ENCODE data around the gene DYRK1B.

DYRK1B gene

GRCh38 chr19:39824143-39825092 lies 9.5 kb downstream of the DYRK1B start:
- no peak for TF ChIP-seq GATA3 (IDR thresholded peaks at IDR 0.05; ENCODE audit: low read depth, low read length)
- no peak for TF ChIP-seq GATA2 (IDR thresholded peaks at IDR 0.05; ENCODE audit: low read depth, low read length)

- TF ChIP-seq GATA3 (IDR thresholded peaks at IDR 0.05; ENCODE audit: low read depth, low read length), result no peak
- no peak for TF ChIP-seq GATA2 (IDR thresholded peaks at IDR 0.05; ENCODE audit: low read depth, low read length)
Observed at GRCh38 chr19:39823686-39824085, 10.3 kb downstream of the DYRK1B start.

GRCh38 chr19:39820696-39821095 lies 13.3 kb downstream of the DYRK1B start:
- TF ChIP-seq GATA2 (IDR thresholded peaks at IDR 0.05; ENCODE audit: low read depth, low read length) (no peak), GATA3 (IDR thresholded peaks at IDR 0.05; ENCODE audit: low read depth, low read length) (no peak)

GRCh38 chr19:39819786-39820185 lies 14.2 kb downstream of the DYRK1B start:
- no peak for TF ChIP-seq GATA2 (IDR thresholded peaks at IDR 0.05; ENCODE audit: low read depth, low read length)
- no peak for TF ChIP-seq GATA3 (IDR thresholded peaks at IDR 0.05; ENCODE audit: low read depth, low read length)

- no peak for TF ChIP-seq GATA3 (IDR thresholded peaks at IDR 0.05; ENCODE audit: low read depth, low read length)
- no peak for TF ChIP-seq GATA2 (IDR thresholded peaks at IDR 0.05; ENCODE audit: low read depth, low read length)
Observed at GRCh38 chr19:39818626-39819097, 15.3 kb downstream of the DYRK1B start.

GRCh38 chr19:39817888-39818561 lies 15.9 kb downstream of the DYRK1B start:
- TF ChIP-seq GATA3 (IDR thresholded peaks at IDR 0.05; ENCODE audit: low read depth, low read length), result no peak

- TF ChIP-seq GATA3 (IDR thresholded peaks at IDR 0.05; ENCODE audit: low read depth, low read length), result no peak
- TF ChIP-seq GATA2 (IDR thresholded peaks at IDR 0.05; ENCODE audit: low read depth, low read length), result no peak
Observed at GRCh38 chr19:39816287-39817048, 17.5 kb downstream of the DYRK1B start.

GRCh38 chr19:39814595-39814994 lies 19.4 kb downstream of the DYRK1B start:
- TF ChIP-seq GATA2 (IDR thresholded peaks at IDR 0.05; ENCODE audit: low read depth, low read length) (no peak), GATA3 (IDR thresholded peaks at IDR 0.05; ENCODE audit: low read depth, low read length) (no peak)

- TF ChIP-seq GATA3 (IDR thresholded peaks at IDR 0.05; ENCODE audit: low read depth, low read length) (no peak), GATA2 (IDR thresholded peaks at IDR 0.05; ENCODE audit: low read depth, low read length) (no peak)
Observed at GRCh38 chr19:39813264-39813993, 20.5 kb downstream of the DYRK1B start.

- TF ChIP-seq GATA2 (IDR thresholded peaks at IDR 0.05; ENCODE audit: low read depth, low read length), result no peak
- TF ChIP-seq GATA3 (IDR thresholded peaks at IDR 0.05; ENCODE audit: low read depth, low read length), result no peak
Observed at GRCh38 chr19:39811064-39811463, 22.9 kb downstream of the DYRK1B start.

- TF ChIP-seq GATA2 (IDR thresholded peaks at IDR 0.05; ENCODE audit: low read depth, low read length) (no peak), GATA3 (IDR thresholded peaks at IDR 0.05; ENCODE audit: low read depth, low read length) (no peak)
Observed at GRCh38 chr19:39810424-39810823, 23.5 kb downstream of the DYRK1B start.

- TF ChIP-seq GATA3 (IDR thresholded peaks at IDR 0.05; ENCODE audit: low read depth, low read length), result no peak
- no peak for TF ChIP-seq GATA2 (IDR thresholded peaks at IDR 0.05; ENCODE audit: low read depth, low read length)
Observed at GRCh38 chr19:39809368-39809767, 24.6 kb downstream of the DYRK1B start.

GRCh38 chr19:39807846-39808364 lies 26.1 kb downstream of the DYRK1B start:
- TF ChIP-seq GATA2 (IDR thresholded peaks at IDR 0.05; ENCODE audit: low read depth, low read length) (no peak), GATA3 (IDR thresholded peaks at IDR 0.05; ENCODE audit: low read depth, low read length) (no peak)

All from SH-SY5Y (cell line).